Nephron progenitor cell (in vitro differentiated cells): ENCODE measurements around the gene SMCO4.

ENCODE experiments used
- DNase-seq: peaks from one replicate; pipeline ENCODE4 v3.0.0; 2021
- H3K27ac Mint-ChIP-seq: 2 replicates; pipeline ENCODE4 v1.8.0; 2021; ENCODE audit warnings: mild to moderate bottlenecking, moderate library complexity, mixed read lengths
- H3K27me3 Mint-ChIP-seq: 2 replicates; pipeline ENCODE4 v1.8.0; 2021; ENCODE audit warnings: mild to moderate bottlenecking, low read depth, mixed read lengths; ENCODE audit not compliant: poor library complexity
- H3K36me3 Mint-ChIP-seq: 2 replicates; pipeline ENCODE4 v1.8.0; 2021; ENCODE audit warnings: low read depth, mixed read lengths
- H3K4me1 Mint-ChIP-seq: 2 replicates; pipeline ENCODE4 v1.8.0; 2021; ENCODE audit warnings: mixed read lengths
- H3K4me3 Mint-ChIP-seq: 2 replicates; pipeline ENCODE4 v1.8.0; 2021; ENCODE audit warnings: mild to moderate bottlenecking, moderate library complexity, mixed read lengths
- H3K9me3 Mint-ChIP-seq: 2 replicates; pipeline ENCODE4 v1.8.0; 2021; ENCODE audit warnings: mild to moderate bottlenecking, moderate library complexity, mixed read lengths
- TF ChIP-seq, protein P1 (sequence below): fragments of 200-600 bp; sonication (generic); IDR thresholded peaks from 2 replicates; pipeline ENCODE4 v1.5.0; 2021; ENCODE audit warnings: antibody characterized with exemption

Gene SMCO4

DNA sequence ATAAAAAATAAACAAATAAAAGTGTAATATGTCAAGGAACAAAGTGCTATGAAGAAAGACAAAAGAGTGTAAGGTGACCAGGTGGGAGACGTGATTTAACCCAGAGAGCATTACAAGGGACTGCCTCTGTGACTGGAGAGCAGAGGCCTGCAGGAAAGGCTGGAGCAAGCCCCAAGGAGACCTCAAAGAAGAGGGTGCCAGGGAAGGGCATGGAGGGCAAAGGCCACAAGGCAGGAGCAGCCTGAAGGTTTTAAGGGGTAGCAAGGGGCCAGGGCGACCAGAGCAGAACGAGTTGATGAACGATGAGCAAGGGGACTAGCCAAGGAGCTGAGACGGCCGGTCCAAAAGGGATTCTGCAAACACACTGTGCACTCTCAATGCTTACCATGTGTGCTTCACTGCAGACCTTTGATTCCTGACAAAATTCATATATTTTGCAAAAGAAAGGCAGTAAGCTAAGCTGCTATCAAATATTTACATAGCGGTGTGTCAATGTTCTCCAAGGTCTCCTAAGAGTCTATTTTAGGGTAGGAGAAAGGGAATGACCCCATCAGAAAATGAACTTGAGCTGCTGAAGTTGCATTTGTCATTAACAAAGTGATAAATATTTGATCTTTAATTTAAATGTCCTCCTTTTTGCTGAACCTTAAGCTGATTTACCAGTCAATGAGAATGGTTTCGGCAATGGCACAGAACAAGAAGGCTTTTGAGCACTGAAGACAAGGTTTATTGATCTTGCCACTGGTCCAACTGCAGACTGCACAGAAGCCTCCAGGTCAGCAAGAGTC, 50.5 kb downstream of the SMCO4 start:
- peaks cover 16% of the 10 kb centered on the region for H3K36me3 Mint-ChIP-seq
- H3K9me3 Mint-ChIP-seq, result no peaks in the 10 kb centered on the region
- no peak overlapping the region for H3K4me3 Mint-ChIP-seq
- peaks cover 29% of the 10 kb centered on the region for H3K4me1 Mint-ChIP-seq
- H3K27me3 Mint-ChIP-seq, result peaks cover 4% of the 10 kb centered on the region
- H3K27ac Mint-ChIP-seq, result no peak overlapping the region
- no peak for DNase-seq
- TF ChIP-seq, protein P1, sequence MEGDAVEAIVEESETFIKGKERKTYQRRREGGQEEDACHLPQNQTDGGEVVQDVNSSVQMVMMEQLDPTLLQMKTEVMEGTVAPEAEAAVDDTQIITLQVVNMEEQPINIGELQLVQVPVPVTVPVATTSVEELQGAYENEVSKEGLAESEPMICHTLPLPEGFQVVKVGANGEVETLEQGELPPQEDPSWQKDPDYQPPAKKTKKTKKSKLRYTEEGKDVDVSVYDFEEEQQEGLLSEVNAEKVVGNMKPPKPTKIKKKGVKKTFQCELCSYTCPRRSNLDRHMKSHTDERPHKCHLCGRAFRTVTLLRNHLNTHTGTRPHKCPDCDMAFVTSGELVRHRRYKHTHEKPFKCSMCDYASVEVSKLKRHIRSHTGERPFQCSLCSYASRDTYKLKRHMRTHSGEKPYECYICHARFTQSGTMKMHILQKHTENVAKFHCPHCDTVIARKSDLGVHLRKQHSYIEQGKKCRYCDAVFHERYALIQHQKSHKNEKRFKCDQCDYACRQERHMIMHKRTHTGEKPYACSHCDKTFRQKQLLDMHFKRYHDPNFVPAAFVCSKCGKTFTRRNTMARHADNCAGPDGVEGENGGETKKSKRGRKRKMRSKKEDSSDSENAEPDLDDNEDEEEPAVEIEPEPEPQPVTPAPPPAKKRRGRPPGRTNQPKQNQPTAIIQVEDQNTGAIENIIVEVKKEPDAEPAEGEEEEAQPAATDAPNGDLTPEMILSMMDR, result no peak

DNA sequence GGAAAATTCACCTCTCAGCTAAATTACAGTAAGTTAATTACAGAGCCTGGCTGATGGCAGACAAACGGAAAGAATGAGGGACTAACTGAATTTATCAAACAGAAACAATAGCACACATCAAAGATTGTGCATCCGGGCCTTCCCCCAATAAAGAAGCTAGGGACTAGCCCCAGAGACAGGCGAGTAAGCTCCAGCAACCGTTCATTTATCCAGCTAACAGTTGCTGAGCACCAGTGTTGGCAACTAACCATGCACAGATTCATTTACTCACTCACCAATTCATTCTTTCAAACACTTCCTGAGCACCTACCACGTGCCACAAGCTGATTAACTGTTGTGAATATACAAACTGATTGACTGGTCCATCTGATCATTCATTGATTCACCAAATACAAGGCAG, 51.2 kb downstream of the SMCO4 start:
- Mint-ChIP-seq H3K36me3 (peaks cover 16% of the 10 kb centered on the region), H3K27ac (no peak overlapping the region), H3K4me1 (peaks cover 29% of the 10 kb centered on the region), H3K4me3 (no peak overlapping the region), H3K27me3 (peaks cover 4% of the 10 kb centered on the region), H3K9me3 (no peaks in the 10 kb centered on the region)
- TF ChIP-seq, protein P1, result no peak
- no peak for DNase-seq

DNA sequence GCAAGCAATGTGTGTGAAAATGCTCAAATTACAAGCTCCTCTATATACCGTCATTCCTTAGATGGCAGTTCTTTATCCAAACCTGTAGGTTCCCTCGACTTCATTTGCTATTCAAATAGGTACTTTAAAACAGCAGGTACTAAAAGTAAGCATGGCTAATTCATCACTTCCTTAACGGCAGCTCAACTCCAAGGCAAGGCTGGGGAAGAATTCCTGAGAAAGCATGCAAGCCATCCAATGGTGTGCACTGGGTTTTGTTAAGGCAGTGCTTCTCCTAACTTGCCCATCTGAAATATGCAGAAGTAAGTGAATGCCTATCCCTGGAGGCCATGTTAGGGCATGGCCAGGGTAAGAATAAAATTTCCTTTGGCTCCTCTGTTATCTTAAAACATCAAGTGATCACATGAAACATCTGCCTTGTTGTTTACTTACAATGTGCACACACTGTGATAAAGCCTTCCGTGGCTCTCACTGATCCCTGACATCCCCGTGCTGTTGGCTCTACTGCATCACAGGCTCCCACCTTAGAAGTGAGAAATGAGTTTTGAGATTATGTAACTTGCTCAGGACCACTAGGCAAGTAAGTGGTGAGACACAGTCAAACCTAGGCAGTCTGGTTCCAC, 52.1 kb downstream of the SMCO4 start:
- TF ChIP-seq, protein P1, result no peak
- H3K9me3 Mint-ChIP-seq, result no peaks in the 10 kb centered on the region
- H3K4me3 Mint-ChIP-seq, result no peak overlapping the region
- no peak for DNase-seq
- H3K27me3 Mint-ChIP-seq, result peaks cover 4% of the 10 kb centered on the region
- peaks cover 13% of the 10 kb centered on the region for H3K36me3 Mint-ChIP-seq
- peaks cover 29% of the 10 kb centered on the region for H3K4me1 Mint-ChIP-seq
- peak overlapping the region; percentile 89 for H3K27ac Mint-ChIP-seq

DNA sequence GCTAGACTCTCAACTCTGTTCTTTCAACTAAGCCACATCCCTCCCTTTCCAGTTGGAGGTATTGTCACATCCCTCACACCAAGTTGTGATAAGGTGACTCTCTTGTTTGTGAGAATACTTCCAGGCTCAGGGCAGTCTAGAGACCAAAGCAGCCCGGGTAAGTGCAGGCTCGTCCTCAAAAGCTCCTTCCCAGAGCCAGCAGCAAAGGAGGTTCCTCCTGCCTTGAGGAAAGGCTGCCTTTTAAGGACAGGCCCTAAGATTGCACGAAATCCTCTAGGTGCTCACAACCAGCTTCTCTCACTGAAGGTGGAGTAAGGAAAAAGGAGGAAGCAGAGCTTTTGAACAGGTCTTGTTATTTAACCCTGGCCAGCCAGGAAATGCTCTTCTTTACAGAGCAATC, 53.4 kb downstream of the SMCO4 start:
- Mint-ChIP-seq H3K4me1 (peaks cover 24% of the 10 kb centered on the region), H3K27me3 (peaks cover 4% of the 10 kb centered on the region), H3K9me3 (no peaks in the 10 kb centered on the region), H3K4me3 (no peak overlapping the region), H3K36me3 (peaks cover 9% of the 10 kb centered on the region), H3K27ac (no peak overlapping the region)
- DNase-seq, result no peak
- TF ChIP-seq, protein P1, result no peak

DNA sequence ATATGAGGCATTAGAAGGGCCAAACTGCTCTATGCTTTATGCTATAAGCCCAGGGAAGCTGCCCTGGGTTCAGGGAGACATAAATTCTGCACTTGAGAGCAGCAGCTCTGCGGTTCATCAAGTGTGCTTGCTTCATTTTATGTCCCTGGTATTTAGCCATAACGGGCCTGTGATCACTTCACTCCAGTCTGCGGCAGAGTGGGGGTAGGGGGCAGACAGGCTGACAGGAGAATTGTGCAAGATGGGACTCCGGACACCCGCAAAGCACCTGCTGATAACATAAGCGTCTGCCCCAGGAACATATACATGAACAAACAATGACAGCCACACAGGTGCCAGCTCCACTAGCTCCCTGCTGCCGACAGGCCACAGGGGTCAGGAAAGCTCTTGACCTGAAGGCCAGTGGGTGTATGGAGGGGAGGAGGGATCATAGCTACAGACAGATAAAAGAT, 56.1 kb downstream of the SMCO4 start:
- Mint-ChIP-seq H3K36me3 (no peaks in the 10 kb centered on the region), H3K4me3 (no peak overlapping the region), H3K4me1 (peaks cover 33% of the 10 kb centered on the region), H3K27ac (no peak overlapping the region), H3K27me3 (no peaks in the 10 kb centered on the region), H3K9me3 (no peaks in the 10 kb centered on the region)
- DNase-seq, result no peak
- TF ChIP-seq, protein P1, result no peak
